ENCODE data around the gene EMCN.
"Not testable (repeated sequence)": the region's sequence is repeated elsewhere in the genome, so short reads cannot be mapped to it uniquely, and the experiment has no call there.

Gene EMCN, protein sequence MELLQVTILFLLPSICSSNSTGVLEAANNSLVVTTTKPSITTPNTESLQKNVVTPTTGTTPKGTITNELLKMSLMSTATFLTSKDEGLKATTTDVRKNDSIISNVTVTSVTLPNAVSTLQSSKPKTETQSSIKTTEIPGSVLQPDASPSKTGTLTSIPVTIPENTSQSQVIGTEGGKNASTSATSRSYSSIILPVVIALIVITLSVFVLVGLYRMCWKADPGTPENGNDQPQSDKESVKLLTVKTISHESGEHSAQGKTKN

GRCh38 chr4:100517864-100518341, at the start of gene EMCN:
Gene EMCN, minus strand, starts transcription at chr4:100518022. Its CDS starts 108 bp downstream, at chr4:100517914.
- no peak for DNase-seq (ENCODE audit: low read depth in 2 of 2)

DNA sequence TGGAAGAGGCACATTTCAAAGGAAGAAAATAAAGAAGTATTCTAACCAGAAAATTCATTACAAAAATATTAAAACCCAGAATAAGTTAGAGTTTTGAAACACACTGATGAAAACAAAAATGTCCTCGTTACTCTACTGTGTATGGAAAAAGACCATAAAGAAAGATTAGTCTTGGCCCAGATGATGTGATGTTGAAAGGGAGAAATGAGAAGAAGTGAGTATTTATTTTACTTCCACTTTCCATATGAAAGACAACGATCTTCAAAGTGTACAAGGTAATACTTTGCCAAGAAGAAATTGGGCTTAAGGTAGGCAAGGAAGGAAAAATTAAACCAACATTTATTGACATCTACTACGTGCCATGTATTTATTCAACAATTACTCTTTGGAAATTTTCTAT, 48.6 kb upstream of the EMCN start:
- DNase-seq (ENCODE audit: low read depth in 2 of 2): no peak

- DNase-seq (ENCODE audit: low read depth in 2 of 2): no peak
Measured at GRCh38 chr4:100557306-100557705, 39.5 kb upstream of the EMCN start.

- DNase-seq (ENCODE audit: low read depth in 2 of 2): no peak
Measured at GRCh38 chr4:100555611-100556337, 38.0 kb upstream of the EMCN start.

GRCh38 chr4:100548200-100548560, 30.4 kb upstream of the EMCN start:
- no peak for DNase-seq (ENCODE audit: low read depth in 2 of 2)

DNA sequence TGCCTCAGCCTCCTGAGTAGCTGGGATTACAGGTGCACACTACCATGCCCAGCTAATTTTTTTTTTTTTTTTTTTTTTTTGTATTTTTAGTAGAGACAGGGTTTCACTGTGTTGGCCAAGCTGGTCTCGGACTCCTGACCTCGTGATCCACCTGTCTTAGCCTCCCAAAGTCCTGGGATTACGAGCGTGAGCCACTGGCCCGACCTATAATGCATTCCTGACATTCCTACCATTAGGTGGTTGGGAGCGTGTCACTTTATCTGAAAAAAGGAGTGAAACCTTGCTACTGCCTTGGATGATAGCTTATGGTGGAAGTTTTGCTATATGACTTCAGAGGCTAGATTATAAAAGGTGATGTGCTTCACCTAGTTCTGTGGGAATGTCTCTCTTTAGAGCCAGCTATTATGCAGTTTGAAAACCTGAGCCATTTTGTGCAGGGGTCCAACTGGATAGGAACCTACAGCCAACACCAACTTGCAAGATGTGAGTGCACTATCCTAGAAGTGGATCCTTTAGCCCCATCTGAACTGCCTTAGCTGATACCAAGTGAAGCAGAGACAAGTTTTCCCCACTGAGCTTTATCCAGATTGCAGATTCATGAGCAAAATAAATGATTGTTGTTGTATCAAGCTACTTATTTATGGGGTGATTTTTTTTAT, 29.8 kb upstream of the EMCN start:
- DNase-seq (ENCODE audit: low read depth in 2 of 2): no peak

DNA sequence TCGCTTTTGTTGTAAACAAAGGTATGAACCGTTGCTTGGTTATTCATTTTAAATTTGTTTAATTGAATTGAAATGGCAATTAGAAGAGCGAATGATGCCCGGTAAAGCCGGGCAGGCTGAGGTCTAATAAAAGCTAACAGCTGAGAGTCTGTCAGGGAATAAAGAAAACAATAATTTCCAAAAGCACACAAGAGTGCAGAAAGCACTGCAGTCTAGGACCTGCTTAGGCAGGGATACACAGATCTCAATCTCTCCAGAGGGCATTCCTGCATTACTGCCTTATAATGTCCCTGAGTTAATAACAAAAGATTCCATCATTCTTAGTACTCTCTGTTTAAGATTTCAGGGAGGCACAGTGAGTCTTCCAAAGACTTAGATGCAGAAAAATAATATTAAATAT, 27.6 kb upstream of the EMCN start:
- DNase-seq (ENCODE audit: low read depth in 2 of 2): no peak

GRCh38 chr4:100540131-100540530, 22.3 kb upstream of the EMCN start:
- no peak for DNase-seq (ENCODE audit: low read depth in 2 of 2)

DNA sequence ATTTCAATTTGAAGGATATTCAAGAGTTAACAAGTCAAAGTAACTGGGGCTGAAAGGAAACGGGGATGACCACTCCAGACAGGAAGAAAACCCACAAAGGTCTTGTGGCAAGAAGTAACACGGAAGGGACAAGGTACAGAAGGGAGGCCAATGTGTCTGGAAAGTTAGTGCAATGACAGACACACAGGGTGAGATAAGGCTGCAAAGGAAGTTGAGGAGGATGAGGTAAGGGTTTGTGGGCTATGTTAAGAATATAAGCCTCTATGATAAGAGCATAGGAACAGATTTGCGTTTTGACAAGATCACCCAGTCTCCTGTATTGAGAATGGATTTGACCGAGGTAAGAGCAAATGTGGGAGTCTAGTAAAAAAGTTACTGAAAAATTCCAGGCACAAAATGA, 21.9 kb upstream of the EMCN start:
- DNase-seq (ENCODE audit: low read depth in 2 of 2): no peak

DNA sequence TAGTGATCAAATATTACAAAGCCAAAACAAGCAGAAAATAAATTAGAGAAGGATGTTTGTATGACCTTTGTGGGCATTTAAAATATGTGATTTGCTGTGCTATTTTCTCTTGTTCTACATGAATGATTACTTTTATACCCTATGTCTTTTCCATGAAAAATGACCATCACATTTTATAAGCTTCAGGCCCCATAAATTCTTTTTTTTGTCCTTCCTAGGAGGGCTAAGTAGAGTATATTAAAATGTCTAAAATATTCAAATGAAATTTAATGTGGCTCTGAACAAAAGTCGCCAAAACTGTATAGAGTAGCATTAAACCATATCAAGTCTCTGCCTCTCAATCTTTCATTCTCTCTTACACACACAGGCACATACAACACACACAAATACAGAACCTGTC, 15.9 kb upstream of the EMCN start:
- DNase-seq (ENCODE audit: low read depth in 2 of 2): no peak

DNA sequence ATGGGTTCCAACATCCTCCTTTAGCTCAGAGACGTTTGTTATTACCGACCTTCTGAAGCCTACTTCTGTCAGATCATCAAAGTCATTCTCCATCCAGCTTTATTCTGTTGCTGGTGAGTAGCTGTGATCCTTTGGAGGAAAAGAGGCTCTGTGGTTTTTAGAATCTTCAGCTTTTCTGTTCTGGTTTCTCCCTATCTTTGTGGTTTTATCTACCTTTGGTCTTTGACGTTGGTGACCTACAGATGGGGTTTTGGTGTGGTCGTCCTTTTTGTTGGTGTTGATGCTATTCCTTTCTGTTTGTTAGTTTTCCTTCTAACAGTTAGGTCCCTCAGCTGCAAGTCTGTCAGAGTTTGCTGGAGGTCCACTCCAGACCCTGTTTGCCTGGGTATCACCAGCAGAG, 12.3 kb upstream of the EMCN start:
- DNase-seq (ENCODE audit: low read depth in 2 of 2): not testable (repeated sequence)

GRCh38 chr4:100525686-100526085, 7.9 kb upstream of the EMCN start:
- DNase-seq (ENCODE audit: low read depth in 2 of 2): no peak

GRCh38 chr4:100519205-100519604, 1.4 kb upstream of the EMCN start:
- no peak for DNase-seq (ENCODE audit: low read depth in 2 of 2)

DNA sequence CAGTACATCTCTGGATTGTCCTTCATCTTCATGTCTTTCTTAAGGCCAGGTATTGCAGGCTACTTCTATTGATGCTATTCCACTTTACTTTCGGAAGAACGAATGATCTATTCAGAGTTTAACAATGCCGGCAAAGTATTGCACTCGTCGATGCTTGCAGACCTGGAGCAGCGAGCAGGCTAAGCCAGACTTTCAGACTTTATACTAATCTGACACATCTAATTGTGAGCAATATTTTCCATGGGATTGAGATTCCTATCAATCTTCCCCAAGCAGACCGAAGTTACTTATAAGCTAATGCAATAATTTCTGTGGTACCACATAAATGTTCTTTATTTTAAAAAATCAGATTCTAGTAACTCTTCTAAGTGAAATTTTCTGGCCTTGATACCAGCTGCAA, 1.6 kb downstream of the EMCN start:
- DNase-seq (ENCODE audit: low read depth in 2 of 2): no peak

DNA sequence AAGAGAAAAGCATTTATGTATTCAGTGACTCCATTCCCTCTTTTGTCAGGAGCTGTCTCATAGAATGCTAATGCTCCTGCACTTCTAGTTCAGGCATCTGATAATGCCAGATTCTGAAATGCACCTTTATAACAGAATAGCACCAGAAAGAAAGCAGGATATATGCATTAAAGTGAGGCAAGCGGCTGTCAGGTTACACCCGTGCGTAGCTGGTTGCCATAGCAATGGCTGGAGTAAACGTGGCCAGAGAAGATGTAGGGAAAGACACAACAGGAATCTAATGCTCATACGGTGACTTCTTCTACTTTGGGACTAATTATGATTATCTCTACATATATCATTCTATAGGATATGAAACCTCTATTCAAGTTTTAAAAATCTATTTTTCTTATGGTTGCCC, 5.9 kb downstream of the EMCN start:
- DNase-seq (ENCODE audit: low read depth in 2 of 2): no peak

DNA sequence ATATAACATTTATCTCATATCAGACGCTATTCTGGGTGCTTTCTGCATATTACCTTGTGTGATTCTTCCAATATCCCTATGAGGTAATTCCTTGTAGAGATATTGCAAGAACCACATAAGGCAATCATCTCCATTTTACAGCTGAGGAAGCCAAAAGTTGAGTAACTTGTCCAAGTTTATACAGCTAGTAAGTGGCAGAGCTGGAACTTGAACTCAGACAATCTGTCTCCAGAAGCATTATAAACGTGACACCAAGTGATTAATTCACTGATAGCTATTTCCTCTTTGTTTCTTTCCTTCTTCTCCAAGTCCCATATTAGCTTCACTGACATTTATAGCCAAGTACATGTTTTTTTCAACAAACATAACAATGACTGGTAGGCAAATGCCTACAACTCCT, 7.3 kb downstream of the EMCN start:
- no peak for DNase-seq (ENCODE audit: low read depth in 2 of 2)

GRCh38 chr4:100509386-100509785, 8.4 kb downstream of the EMCN start:
- DNase-seq (ENCODE audit: low read depth in 2 of 2): no peak

- no peak for DNase-seq (ENCODE audit: low read depth in 2 of 2)
Measured at GRCh38 chr4:100508691-100509090, 9.1 kb downstream of the EMCN start.

- DNase-seq (ENCODE audit: low read depth in 2 of 2): no peak
Measured at GRCh38 chr4:100504086-100504874, 13.5 kb downstream of the EMCN start.

GRCh38 chr4:100497791-100498190, 20.0 kb downstream of the EMCN start:
- DNase-seq (ENCODE audit: low read depth in 2 of 2): no peak

- DNase-seq (ENCODE audit: low read depth in 2 of 2): no peak
Measured at GRCh38 chr4:100495074-100495473, 22.7 kb downstream of the EMCN start.

GRCh38 chr4:100494166-100494565, 23.7 kb downstream of the EMCN start:
- no peak for DNase-seq (ENCODE audit: low read depth in 2 of 2)

All from stimulated activated CD8-positive, alpha-beta memory T cell treated with anti-CD3 and anti-CD28 coated beads, Interleukin-2, amount 100 ng/mL, for 1 hour (primary cell).